Gastrocnemius medialis (tissue), 4 donors: Measurements from ENCODE around the gene CBFA2T2. TPM values are rescaled to one million over a fixed set of nuclear protein-coding genes. Genes with fewer than 3 reads are reported as not detected.

ENCODE experiments used
- ATAC-seq, 2 donors: fragments of 150-250 bp; one replicate each; pipeline ENCODE4 v1.9.1; 2016
- DNase-seq, 2 donors: peaks; one replicate each; pipeline ENCODE4 v3.0.0-alpha.2; 2019
- H3K27ac ChIP-seq, 4 donors: fragments of 200-600 bp; sonication (generic); 1 replicate in 1 of 4; 2 replicates in 3 of 4; pipeline ENCODE4 v1.5.1; 2016 to 2018; ENCODE audit warnings: mild to moderate bottlenecking in 2 of 4, moderate library complexity in 1 of 4
- H3K27me3 ChIP-seq, 3 donors: fragments of 200-600 bp; sonication (generic) in 2 of 3; 1 replicate in 1 of 3; 2 replicates in 2 of 3; pipeline versions ENCODE4 v1.5.1 to v1.6.0; 2016 to 2019; ENCODE audit warnings: mild to moderate bottlenecking in 1 of 3, moderate library complexity in 1 of 3
- H3K36me3 ChIP-seq, 2 donors: fragments of 200-600 bp; sonication (generic) in 1 of 2; one replicate each; pipeline ENCODE4 v1.5.1; 2017 to 2018
- H3K4me1 ChIP-seq, 2 donors: fragments of 200-600 bp; sonication (generic) in 1 of 2; one replicate each; pipeline ENCODE4 v1.5.1; 2016 to 2017; ENCODE audit warnings: mild to moderate bottlenecking in 2 of 2
- H3K4me3 ChIP-seq, 4 donors: fragments of 200-600 bp; sonication (generic) in 3 of 4; 1 replicate in 1 of 4; 2 replicates in 3 of 4; pipeline ENCODE4 v1.5.1; 2016 to 2019; ENCODE audit warnings: mild to moderate bottlenecking in 2 of 4
- H3K9me3 ChIP-seq, 3 donors: fragments of 200-600 bp; sonication (generic) in 2 of 3; 1 replicate in 1 of 3; 2 replicates in 2 of 3; pipeline ENCODE4 v1.5.1; 2016 to 2019
- POLR2A ChIP-seq, 2 donors: fragments of 450-650 bp; IDR thresholded peaks; one replicate each; pipeline ENCODE4 v1.6.1; 2017; ENCODE audit warnings: antibody characterized with exemption in 2 of 2, mild to moderate bottlenecking in 2 of 2, moderate library complexity in 2 of 2
- in situ Hi-C, 4 donors: fragments of 200-750 bp; cut with MboI; loops; one replicate each; pipeline versions ENCODE4 v1.15.0 to v1.8.0; 2017; ENCODE audit warnings: low sequenced_read_pairs in 4 of 4
- intact Hi-C: fragments of 100-400 bp; cut with DNase I; formaldehyde crosslinking; loops from one replicate; pipeline ENCODE4 v1.15.1; 2023; ENCODE audit warnings: low total_unique reads
- total RNA-seq, 4 donors: library from RNA; depleted of rRNA; stranded (reverse); fragments of >200 nt; gene quantifications; one replicate each; pipeline versions ENCODE4 v1.1.0 to v1.2.3, GENCODE V29; 2016
- TF ChIP-seq, protein P1 (sequence below), 5 experiments: fragments of 450-650 bp in 3 of 5; fragments of 200-600 bp in 2 of 5; sonication (generic) in 2 of 5; IDR thresholded peaks in 4 of 5; conservative IDR thresholded peaks in 1 of 5; 1 replicate in 4 of 5; 2 replicates in 1 of 5; pipeline ENCODE4 v1.5.1; 2016 to 2019; ENCODE audit warnings: antibody characterized with exemption in 5 of 5, mild to moderate bottlenecking in 3 of 5, moderate library complexity in 3 of 5

Gene CBFA2T2
- total RNA-seq, 4 donors from 2014 or later: 6.9 to 8.9 (median 7.9) TPM

DNA sequence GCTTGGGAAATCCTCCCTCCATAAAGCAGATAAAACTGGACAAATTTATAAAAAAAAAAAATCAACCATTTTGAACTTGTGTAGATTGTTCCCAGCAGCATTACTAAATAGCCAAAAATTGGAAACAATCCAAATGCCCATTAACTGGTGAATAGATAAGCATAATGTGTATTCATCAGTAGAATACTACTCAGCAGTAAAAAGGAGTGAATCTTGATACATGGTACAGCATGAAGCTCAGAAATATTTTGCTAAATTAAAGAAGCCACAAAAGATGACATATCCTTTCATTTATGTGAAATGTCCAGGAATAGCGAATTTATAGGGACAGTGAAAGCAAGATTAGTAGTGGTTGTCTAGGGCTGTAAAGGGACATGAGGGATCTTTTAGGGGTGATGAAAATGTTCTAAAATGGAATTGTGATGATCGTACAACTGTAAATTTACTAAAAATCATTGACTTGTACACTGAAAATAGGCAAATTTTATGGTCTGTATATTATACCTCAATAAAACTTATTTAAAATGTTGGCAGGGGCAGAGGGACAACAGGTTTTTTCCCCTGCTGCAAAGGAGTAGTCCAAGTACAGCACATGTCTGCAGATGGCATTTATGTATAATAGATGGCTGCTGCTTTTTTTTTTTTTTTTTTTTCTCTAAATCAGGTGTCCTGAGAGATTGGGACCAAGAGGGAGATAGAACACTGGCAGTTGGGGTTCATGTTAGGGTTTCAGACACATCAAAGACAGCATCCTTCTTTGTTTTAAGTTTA is 59.5 kb downstream of the CBFA2T2 start:
- in situ Hi-C loops (no loop called here), intact Hi-C loops (no loop called here)
- no peak for DNase-seq
- no peak for ATAC-seq
- no peaks in the 10 kb centered on the region for H3K9me3 ChIP-seq
- no peak overlapping the region for H3K27ac ChIP-seq
- peaks cover 0 to 3% of the 10 kb centered on the region in 2 donors for H3K4me1 ChIP-seq
- no peaks in the 10 kb centered on the region for H3K27me3 ChIP-seq
- no peak for TF ChIP-seq POLR2A (IDR thresholded peaks at IDR 0.05)
- TF ChIP-seq, protein P1, sequence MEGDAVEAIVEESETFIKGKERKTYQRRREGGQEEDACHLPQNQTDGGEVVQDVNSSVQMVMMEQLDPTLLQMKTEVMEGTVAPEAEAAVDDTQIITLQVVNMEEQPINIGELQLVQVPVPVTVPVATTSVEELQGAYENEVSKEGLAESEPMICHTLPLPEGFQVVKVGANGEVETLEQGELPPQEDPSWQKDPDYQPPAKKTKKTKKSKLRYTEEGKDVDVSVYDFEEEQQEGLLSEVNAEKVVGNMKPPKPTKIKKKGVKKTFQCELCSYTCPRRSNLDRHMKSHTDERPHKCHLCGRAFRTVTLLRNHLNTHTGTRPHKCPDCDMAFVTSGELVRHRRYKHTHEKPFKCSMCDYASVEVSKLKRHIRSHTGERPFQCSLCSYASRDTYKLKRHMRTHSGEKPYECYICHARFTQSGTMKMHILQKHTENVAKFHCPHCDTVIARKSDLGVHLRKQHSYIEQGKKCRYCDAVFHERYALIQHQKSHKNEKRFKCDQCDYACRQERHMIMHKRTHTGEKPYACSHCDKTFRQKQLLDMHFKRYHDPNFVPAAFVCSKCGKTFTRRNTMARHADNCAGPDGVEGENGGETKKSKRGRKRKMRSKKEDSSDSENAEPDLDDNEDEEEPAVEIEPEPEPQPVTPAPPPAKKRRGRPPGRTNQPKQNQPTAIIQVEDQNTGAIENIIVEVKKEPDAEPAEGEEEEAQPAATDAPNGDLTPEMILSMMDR (IDR thresholded peaks at IDR 0.05 in 4 of 5, conservative IDR thresholded peaks at IDR 0.05 in 1 of 5): no peak
- H3K36me3 ChIP-seq: no peaks in the 10 kb centered on the region
- no peak overlapping the region for H3K4me3 ChIP-seq

DNA sequence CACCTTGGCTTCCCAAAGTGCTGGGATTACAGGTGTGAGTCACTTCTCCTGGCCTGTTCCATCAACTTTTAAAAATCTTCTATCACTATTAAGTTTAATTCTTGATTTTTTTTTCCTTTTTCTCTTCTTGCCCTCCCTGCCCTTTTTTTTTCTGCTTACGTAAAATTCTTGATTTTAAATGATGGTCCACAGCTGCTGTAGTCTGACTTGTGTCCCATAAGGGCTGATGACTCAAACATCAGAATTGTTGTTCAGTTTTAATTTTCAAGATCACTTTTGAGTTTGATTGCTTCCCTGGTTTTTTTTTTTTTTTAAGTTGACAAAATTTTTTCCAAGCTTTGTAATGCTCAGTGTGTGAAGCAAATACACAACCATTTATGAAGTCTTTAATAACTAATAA is 61.9 kb downstream of the CBFA2T2 start:
- ATAC-seq (no peak), DNase-seq (no peak)
- intact Hi-C loops (no loop called here), in situ Hi-C loops (no loop called here)
- Histone ChIP-seq H3K9me3 (no peaks in the 10 kb centered on the region), H3K4me1 (peaks cover 0 to 13% of the 10 kb centered on the region in 2 donors), H3K27ac (no peak overlapping the region), H3K4me3 (no peak overlapping the region), H3K27me3 (no peaks in the 10 kb centered on the region), H3K36me3 (no peaks in the 10 kb centered on the region)
- no peak for TF ChIP-seq POLR2A (IDR thresholded peaks at IDR 0.05)
- TF ChIP-seq, protein P1 (IDR thresholded peaks at IDR 0.05 in 4 of 5, conservative IDR thresholded peaks at IDR 0.05 in 1 of 5): no peak

DNA sequence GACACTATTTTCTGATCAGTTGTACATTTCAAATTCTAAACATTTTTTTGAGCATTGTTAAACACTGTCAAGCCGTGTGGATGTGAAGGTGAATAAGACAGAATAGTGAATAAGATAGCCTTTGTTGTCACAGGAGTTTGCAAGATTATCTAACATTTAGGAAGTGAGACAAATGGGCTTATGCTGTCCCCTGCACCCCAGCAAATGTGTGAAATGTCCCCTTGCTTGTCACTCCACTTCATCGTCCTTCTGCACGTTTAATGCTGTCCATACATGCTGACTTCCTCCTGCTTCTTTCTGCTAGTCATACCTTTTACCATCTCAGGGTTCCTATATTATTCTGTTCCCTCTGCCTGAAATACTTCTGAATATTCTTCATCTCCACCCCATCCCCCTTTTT is 62.6 kb downstream of the CBFA2T2 start:
- H3K27ac ChIP-seq: no peak overlapping the region
- intact Hi-C loops (no loop called here), in situ Hi-C loops (no loop called here)
- ATAC-seq (no peak), DNase-seq (no peak)
- TF ChIP-seq, protein P1 (IDR thresholded peaks at IDR 0.05 in 4 of 5, conservative IDR thresholded peaks at IDR 0.05 in 1 of 5): no peak
- no peak for TF ChIP-seq POLR2A (IDR thresholded peaks at IDR 0.05)
- H3K4me1 ChIP-seq: peaks cover 0 to 13% of the 10 kb centered on the region in 2 donors
- no peaks in the 10 kb centered on the region for H3K36me3 ChIP-seq
- no peaks in the 10 kb centered on the region for H3K9me3 ChIP-seq
- H3K4me3 ChIP-seq: no peak overlapping the region
- no peaks in the 10 kb centered on the region for H3K27me3 ChIP-seq

DNA sequence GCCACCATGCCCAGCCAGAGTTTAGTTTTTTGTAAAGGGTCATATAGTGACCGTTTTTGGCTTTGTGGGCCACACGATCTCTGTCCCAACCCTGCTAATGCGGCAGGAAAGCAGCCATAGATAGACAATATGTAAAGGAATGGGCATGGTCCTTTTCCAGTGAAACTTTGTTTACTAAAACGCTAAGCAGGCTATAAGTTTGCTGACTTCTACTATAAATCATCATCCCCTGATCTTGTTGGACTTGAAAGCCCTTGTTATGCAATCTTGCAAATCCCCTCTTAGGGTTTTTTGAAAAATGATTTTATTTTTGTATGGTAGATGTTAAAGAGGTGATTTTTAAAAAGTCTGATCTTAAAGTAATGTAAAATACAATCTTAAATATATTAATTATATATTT is 63.6 kb downstream of the CBFA2T2 start:
- no peaks in the 10 kb centered on the region for H3K36me3 ChIP-seq
- peaks cover 0 to 13% of the 10 kb centered on the region in 2 donors for H3K4me1 ChIP-seq
- no peak overlapping the region for H3K27ac ChIP-seq
- H3K9me3 ChIP-seq: no peaks in the 10 kb centered on the region
- DNase-seq: no peak
- H3K4me3 ChIP-seq: no peak overlapping the region
- ATAC-seq: no peak
- intact Hi-C loops (no loop called here), in situ Hi-C loops (no loop called here)
- TF ChIP-seq, protein P1 (IDR thresholded peaks at IDR 0.05 in 4 of 5, conservative IDR thresholded peaks at IDR 0.05 in 1 of 5): no peak
- no peak for TF ChIP-seq POLR2A (IDR thresholded peaks at IDR 0.05)
- H3K27me3 ChIP-seq: no peaks in the 10 kb centered on the region
